NT2/D1 (cell line): ENCODE data around the gene STARD9.

Experiments used
- DNase-seq: peaks from one replicate; pipeline ENCODE4 v3.0.0-alpha.2; 2011; ENCODE audit warnings: low read depth, low spot score
- H3K27me3 ChIP-seq: 2 replicates; pipeline ENCODE4 v1.6.0; 2011; ENCODE audit warnings: mild to moderate bottlenecking; ENCODE audit not compliant: insufficient read length, insufficient read depth
- H3K36me3 ChIP-seq: 2 replicates; pipeline ENCODE4 v1.6.1; 2011; ENCODE audit warnings: mild to moderate bottlenecking, low read length, mixed read lengths; ENCODE audit not compliant: insufficient read depth, insufficient read length
- H3K4me1 ChIP-seq: 2 replicates; pipeline ENCODE4 v1.5.1; 2011; ENCODE audit not compliant: insufficient read depth, insufficient read length
- H3K4me3 ChIP-seq: 2 replicates; pipeline ENCODE4 v1.5.1; 2011; ENCODE audit warnings: low read depth; ENCODE audit not compliant: insufficient read length
- H3K9ac ChIP-seq: 2 replicates; pipeline ENCODE4 v1.6.0; 2011; ENCODE audit warnings: low read depth; ENCODE audit not compliant: insufficient read length
- H3K9me3 ChIP-seq: 2 replicates; pipeline ENCODE4 v1.5.1; 2011; ENCODE audit warnings: mild to moderate bottlenecking, low read length; ENCODE audit not compliant: insufficient read depth
- SUZ12 ChIP-seq: IDR thresholded peaks from 2 replicates; pipeline ENCODE4 v1.6.1; 2011; ENCODE audit not compliant: insufficient read length, insufficient read depth; ENCODE audit errors: extremely low read depth
- YY1 ChIP-seq: IDR thresholded peaks from 2 replicates; pipeline ENCODE4 v1.6.1; 2011; ENCODE audit not compliant: insufficient read length, insufficient read depth
- ZNF274 ChIP-seq: IDR thresholded peaks from 2 replicates; pipeline ENCODE4 v1.6.1; 2011; ENCODE audit warnings: mild to moderate bottlenecking, low read depth, low read length

STARD9 gene

DNA sequence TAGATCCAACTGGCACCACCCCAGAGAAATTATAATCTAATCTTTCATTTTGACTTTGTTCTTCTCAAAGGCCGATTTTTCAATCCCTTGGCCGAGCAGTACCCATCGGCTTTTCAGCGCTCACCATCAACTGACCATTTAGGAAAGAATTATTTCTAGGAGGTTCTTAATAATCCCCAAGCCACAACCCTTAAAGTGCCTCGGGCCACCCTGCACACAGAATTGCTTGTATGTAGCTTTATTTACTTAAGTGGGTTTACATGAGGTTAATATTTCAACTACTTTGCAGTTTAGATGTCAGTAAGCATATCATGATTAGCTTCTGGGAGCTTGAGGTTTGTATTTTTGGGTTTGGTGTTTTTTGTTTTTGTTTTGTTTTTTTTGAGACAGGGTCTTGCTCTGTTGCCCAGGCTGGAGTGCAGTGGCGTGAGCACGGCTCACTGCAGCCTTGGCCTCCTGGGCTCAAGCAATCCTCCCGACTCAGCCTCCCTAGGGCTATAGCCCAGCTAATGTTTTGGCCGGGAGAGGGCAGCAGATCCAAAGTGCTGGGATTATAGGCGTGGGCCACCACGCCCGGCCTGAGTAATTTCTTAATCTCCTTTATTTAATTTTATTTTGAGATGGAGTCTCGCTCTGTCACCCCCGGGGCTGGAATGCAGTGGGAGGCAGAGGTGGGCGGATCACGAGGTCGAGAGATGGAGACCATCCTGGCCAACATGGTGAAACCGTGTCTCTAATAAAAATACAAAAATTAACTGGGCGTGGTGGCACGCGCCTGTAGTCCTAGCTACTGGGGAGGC, 162.3 kb downstream of the STARD9 start:
- Histone ChIP-seq H3K27me3 (no peaks in the 10 kb centered on the region), H3K4me1 (no peaks in the 10 kb centered on the region), H3K4me3 (peak overlapping the region; percentile 42), H3K9ac (peak overlapping the region; percentile 81), H3K9me3 (no peaks in the 10 kb centered on the region), H3K36me3 (peaks cover 29% of the 10 kb centered on the region)
- TF ChIP-seq ZNF274: no peak
- TF ChIP-seq YY1: no peak
- TF ChIP-seq SUZ12: no peak
- DNase-seq: no peak

DNA sequence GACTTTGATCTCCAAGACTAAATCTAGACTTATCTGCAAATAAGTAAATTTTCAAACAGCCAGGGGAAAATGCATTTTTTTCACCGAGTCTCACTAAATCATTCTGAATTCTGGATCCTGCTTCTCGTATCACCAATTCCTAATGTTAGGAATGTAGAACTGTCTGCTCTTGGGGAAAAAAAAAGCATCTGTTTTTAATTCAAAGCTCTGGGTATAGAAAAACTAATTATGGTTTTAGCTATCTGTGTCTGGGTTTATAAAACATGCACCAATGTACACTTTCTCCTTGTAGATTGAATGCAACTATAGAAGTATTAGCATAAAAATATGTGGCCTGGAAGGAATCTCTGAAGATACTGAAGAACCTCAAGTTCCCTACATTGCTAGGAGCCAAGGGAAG, 166.3 kb downstream of the STARD9 start:
- no peaks in the 10 kb centered on the region for H3K27me3 ChIP-seq
- H3K4me3 ChIP-seq: no peak overlapping the region
- TF ChIP-seq YY1 (no peak), SUZ12 (no peak), ZNF274 (no peak)
- H3K9ac ChIP-seq: no peak overlapping the region
- peaks cover 5% of the 10 kb centered on the region for H3K36me3 ChIP-seq
- no peaks in the 10 kb centered on the region for H3K9me3 ChIP-seq
- H3K4me1 ChIP-seq: no peaks in the 10 kb centered on the region
- no peak for DNase-seq

DNA sequence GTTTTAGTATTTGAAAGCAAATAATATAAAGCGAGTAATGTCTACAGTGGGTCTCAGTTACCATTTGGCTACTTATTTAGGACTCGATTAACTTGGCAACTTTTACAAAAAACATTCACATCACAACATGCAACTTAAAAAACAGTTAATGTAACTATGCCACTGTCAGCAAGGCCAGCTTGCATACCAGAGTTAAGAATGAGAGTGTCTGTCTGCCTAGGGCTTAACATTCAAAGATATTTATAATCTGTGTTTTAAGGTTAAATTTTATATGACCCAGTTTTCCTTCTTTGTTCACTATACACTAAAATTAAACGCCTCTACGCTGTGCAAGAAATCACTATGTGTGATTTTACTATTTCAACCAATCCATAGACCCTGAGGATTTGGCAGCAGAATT, 166.7 kb downstream of the STARD9 start:
- Histone ChIP-seq H3K36me3 (peaks cover 5% of the 10 kb centered on the region), H3K9ac (no peak overlapping the region), H3K4me1 (no peaks in the 10 kb centered on the region), H3K4me3 (no peak overlapping the region), H3K9me3 (no peaks in the 10 kb centered on the region), H3K27me3 (no peaks in the 10 kb centered on the region)
- TF ChIP-seq YY1 (no peak), ZNF274 (no peak), SUZ12 (no peak)
- no peak for DNase-seq

DNA sequence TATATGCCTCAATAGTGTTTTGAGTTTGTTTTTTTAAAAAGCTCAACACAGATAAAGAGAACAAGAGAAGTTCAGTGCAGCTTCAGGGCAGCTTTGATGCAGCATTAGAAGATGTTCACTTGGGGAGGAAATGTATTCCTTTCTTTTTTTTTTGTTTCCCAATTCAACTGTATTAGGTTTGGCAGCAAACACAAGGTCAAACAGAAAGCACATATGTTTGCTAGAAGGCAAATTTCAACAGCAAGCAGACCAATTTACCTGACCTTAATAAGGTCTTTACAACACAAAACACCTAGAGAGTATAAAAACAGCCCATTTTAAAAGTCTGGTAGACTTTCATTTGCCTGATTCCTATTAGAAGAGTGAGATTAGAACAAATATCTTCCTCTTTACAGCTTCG, 168.8 kb downstream of the STARD9 start:
- Histone ChIP-seq H3K27me3 (no peaks in the 10 kb centered on the region), H3K4me1 (no peaks in the 10 kb centered on the region), H3K9ac (no peak overlapping the region), H3K36me3 (peaks cover 5% of the 10 kb centered on the region), H3K4me3 (no peak overlapping the region), H3K9me3 (no peaks in the 10 kb centered on the region)
- TF ChIP-seq SUZ12 (no peak), ZNF274 (no peak), YY1 (no peak)
- DNase-seq: no peak

DNA sequence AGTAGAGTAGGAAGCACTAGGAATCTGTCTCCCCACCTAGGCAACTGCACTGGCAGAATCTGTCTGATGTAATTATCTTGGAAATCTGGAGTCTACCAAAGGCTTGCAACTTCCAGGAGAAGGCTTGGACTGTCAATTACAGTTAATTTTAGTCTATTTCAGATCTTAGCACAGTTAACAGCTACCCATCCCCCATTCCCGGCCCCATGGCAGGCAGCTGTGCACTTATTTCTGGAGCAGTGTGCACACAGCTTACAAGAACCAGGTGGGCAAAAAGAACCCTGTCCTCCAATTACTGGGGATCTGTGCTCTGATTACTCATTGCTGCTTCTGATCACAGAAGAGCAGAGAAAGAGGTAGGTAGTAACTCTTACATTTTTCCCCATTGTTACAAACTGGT, 173.9 kb downstream of the STARD9 start:
- H3K27me3 ChIP-seq: no peaks in the 10 kb centered on the region
- peaks cover 9% of the 10 kb centered on the region for H3K36me3 ChIP-seq
- TF ChIP-seq YY1 (no peak), ZNF274 (no peak), SUZ12 (no peak)
- no peaks in the 10 kb centered on the region for H3K9me3 ChIP-seq
- H3K9ac ChIP-seq: no peak overlapping the region
- no peak for DNase-seq
- H3K4me3 ChIP-seq: no peak overlapping the region
- H3K4me1 ChIP-seq: no peaks in the 10 kb centered on the region

DNA sequence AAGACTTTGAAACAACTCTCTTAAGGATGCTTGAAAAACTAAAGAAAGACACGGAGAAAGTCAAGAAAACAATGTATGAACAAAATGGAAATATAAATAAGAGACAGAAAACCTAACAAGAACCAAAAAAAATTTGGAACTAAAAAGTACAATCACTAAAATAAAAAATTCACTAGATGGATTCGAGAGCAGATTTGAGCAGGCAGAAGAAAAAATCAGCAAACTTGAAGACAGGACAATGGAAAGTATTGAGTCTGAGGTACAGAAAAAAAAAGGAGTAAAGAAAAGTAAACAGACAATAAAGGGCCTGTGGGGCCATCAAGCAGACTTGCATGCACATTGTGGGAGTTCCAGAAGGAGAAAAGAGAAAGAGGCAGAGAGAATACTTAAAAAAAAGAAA, 174.9 kb downstream of the STARD9 start:
- Histone ChIP-seq H3K9ac (no peak overlapping the region), H3K27me3 (no peaks in the 10 kb centered on the region), H3K9me3 (no peaks in the 10 kb centered on the region), H3K36me3 (peaks cover 9% of the 10 kb centered on the region), H3K4me3 (no peak overlapping the region), H3K4me1 (no peaks in the 10 kb centered on the region)
- TF ChIP-seq SUZ12 (no peak), YY1 (no peak), ZNF274 (no peak)
- DNase-seq: no peak

DNA sequence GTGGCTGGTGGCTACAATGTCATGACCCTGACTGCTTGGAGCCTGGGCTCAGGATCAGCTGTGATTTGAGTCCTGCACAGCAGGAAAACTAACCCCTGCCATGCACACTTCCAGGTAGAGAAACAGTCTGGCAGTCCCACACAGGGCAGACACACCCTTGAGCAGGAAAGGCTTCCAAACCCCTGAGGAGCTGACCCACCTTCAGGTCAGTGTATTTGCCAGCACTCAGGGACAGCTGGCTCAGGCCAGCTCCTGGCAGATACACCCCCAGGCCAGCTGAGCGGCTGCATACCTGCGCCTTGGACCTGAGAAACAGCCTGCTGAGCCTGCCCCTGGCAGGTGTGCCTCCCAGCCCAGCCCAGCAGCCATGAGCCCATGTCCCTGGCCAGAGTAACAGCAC, 183.7 kb downstream of the STARD9 start:
- Histone ChIP-seq H3K9me3 (peaks cover 6% of the 10 kb centered on the region; the same call in 1 of the 2 replicates), H3K36me3 (no peaks in the 10 kb centered on the region), H3K4me1 (peaks cover 3% of the 10 kb centered on the region), H3K4me3 (no peak overlapping the region), H3K9ac (no peak overlapping the region), H3K27me3 (no peaks in the 10 kb centered on the region)
- TF ChIP-seq YY1: no peak
- TF ChIP-seq ZNF274: no peak
- TF ChIP-seq SUZ12: no peak
- no peak for DNase-seq
